Neural crest cell (in vitro differentiated cells): ENCODE results near the gene COL5A1. TPM values are rescaled to one million over a fixed set of nuclear protein-coding genes. Genes with fewer than 3 reads are reported as not detected.
A peak's percentile ranks its signal among the peaks of the same experiment; 100 is the strongest.

Experiments
- DNase-seq: peaks from one replicate; pipeline ENCODE4 v3.0.0; 2021; ENCODE audit warnings: low read depth, mixed read lengths, low spot score
- H3K27ac Mint-ChIP-seq: one replicate; pipeline ENCODE4 v1.8.0; 2021; ENCODE audit warnings: mild to moderate bottlenecking, mixed read lengths; ENCODE audit not compliant: unreplicated experiment
- H3K27me3 Mint-ChIP-seq: 2 replicates; pipeline ENCODE4 v1.8.0; 2021; ENCODE audit warnings: low read depth, mild to moderate bottlenecking, mixed read lengths
- H3K36me3 Mint-ChIP-seq: 2 replicates; pipeline ENCODE4 v1.8.0; 2021; ENCODE audit warnings: low read depth, mild to moderate bottlenecking, mixed read lengths
- H3K4me1 Mint-ChIP-seq: 2 replicates; pipeline ENCODE4 v1.8.0; 2021; ENCODE audit warnings: mixed read lengths
- H3K4me3 Mint-ChIP-seq: one replicate; pipeline ENCODE4 v1.8.0; 2021; ENCODE audit warnings: mild to moderate bottlenecking, mixed read lengths
- H3K9me3 Mint-ChIP-seq: 2 replicates; pipeline ENCODE4 v1.8.0; 2021; ENCODE audit warnings: mixed read lengths
- total RNA-seq: library from RNA; stranded (reverse); gene quantifications from 2 replicates; pipeline ENCODE4 v1.2.1, GENCODE V29; 2021
- TF ChIP-seq, protein P1 (sequence below): fragments of 200-600 bp; sonication (generic); conservative IDR thresholded peaks from 2 replicates; pipeline ENCODE4 v1.5.0; 2021; ENCODE audit warnings: antibody characterized with exemption, mild to moderate bottlenecking

The COL5A1 gene
- total RNA-seq, 1 donor from 2014 or later: 19.4 TPM

DNA sequence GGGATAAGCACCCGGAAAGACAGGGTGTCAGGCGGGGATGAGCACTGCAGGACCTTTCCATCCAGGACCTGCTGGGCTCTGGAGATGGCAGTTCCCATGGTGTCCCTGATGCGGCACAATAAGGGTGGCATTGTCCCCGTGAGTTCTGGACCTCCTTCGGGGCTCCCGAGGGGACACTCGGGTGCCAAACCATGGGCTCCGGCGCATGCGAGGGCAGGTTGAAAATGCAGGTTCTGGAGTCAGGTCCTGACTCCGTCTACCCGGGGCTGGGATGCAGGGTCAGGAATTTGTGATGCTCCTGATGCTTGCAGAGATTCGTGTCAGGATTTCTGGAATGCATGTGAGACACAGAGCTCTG lies 239.7 kb downstream of the COL5A1 start:
- Mint-ChIP-seq H3K4me3 (no peak overlapping the region), H3K9me3 (no peaks in the 10 kb centered on the region), H3K36me3 (no peaks in the 10 kb centered on the region), H3K4me1 (no peaks in the 10 kb centered on the region), H3K27ac (peak overlapping the region; percentile 19), H3K27me3 (peaks cover 2% of the 10 kb centered on the region)
- TF ChIP-seq, protein P1, sequence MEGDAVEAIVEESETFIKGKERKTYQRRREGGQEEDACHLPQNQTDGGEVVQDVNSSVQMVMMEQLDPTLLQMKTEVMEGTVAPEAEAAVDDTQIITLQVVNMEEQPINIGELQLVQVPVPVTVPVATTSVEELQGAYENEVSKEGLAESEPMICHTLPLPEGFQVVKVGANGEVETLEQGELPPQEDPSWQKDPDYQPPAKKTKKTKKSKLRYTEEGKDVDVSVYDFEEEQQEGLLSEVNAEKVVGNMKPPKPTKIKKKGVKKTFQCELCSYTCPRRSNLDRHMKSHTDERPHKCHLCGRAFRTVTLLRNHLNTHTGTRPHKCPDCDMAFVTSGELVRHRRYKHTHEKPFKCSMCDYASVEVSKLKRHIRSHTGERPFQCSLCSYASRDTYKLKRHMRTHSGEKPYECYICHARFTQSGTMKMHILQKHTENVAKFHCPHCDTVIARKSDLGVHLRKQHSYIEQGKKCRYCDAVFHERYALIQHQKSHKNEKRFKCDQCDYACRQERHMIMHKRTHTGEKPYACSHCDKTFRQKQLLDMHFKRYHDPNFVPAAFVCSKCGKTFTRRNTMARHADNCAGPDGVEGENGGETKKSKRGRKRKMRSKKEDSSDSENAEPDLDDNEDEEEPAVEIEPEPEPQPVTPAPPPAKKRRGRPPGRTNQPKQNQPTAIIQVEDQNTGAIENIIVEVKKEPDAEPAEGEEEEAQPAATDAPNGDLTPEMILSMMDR: no peak
- DNase-seq: no peak

DNA sequence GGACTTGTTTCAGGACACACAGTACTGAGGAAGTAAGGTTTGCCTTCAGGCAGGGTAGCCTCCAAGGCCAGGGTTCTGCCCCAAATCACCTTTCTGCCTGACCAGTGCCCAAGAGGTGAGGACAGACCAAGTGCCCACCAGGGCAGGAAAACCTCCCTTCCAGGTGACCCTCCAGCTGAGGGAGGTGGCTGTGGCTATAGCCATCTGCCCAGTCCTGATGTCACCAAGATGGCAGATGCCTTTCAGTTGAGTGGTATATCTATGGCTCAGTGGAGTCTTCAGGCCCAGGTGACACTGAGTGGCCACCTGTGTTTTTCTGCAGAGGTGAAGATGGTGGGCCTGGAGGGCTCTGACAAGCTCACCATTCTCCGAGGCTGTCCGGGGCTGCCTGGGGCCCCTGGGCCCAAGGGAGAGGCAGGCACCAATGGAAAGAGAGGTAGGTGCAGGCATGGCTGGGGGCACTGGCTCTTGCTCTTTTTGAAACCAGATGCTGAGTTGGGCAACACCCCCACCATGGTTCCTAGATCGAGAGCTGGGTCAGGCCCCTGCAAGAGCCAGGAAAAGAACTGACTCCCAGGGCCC lies 240.7 kb downstream of the COL5A1 start:
- no peaks in the 10 kb centered on the region for H3K9me3 Mint-ChIP-seq

DNA sequence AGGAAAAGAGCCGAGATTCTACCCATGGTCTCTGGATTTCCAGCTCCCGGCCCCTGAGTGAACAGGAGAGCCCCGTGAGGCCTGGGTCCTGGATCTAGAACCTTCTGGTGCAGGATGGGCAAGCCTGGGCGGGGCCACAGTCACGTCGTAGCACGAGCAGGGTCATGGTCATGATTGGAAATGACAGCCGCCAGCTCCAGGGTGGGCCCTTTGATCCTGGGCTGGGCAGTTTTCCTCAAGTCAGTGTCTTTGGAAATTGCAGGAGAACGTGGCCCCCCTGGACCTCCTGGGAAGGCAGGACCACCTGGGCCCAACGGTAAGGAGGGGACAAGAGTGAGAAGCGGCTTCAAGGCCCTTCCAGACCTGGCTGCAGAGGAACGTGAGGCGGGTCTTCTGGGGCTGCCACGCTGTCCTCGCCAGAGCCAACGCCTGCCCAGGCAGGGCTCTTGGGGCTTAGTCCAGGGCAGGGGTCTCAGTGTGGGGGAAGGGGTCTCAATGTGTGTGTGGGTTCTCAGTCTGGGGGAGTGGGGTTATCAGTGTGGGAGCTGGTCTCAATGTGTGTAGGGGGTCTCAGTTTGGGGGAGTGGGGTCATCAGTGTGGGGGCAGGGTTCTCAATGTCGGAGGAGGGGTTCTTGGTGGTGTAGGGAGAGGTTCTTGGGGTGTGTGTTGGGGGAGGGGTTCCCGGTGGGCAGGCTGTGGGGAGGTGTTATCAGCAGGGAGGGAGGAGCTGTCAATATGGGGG lies 241.6 kb downstream of the COL5A1 start:
- H3K4me3 Mint-ChIP-seq: no peak overlapping the region
- H3K9me3 Mint-ChIP-seq: no peaks in the 10 kb centered on the region
- no peak for DNase-seq
- H3K36me3 Mint-ChIP-seq: no peaks in the 10 kb centered on the region
- no peaks in the 10 kb centered on the region for H3K4me1 Mint-ChIP-seq
- peak overlapping the region; percentile 62 for H3K27ac Mint-ChIP-seq
- H3K27me3 Mint-ChIP-seq: no peaks in the 10 kb centered on the region
- TF ChIP-seq, protein P1: no peak

More for the DNA sequence above, 240.7 kb downstream of the COL5A1 start:
- Mint-ChIP-seq H3K27me3 (no peaks in the 10 kb centered on the region), H3K27ac (no peak overlapping the region), H3K36me3 (no peaks in the 10 kb centered on the region), H3K4me3 (no peak overlapping the region), H3K4me1 (no peaks in the 10 kb centered on the region)
- TF ChIP-seq, protein P1: no peak
- no peak for DNase-seq

DNA sequence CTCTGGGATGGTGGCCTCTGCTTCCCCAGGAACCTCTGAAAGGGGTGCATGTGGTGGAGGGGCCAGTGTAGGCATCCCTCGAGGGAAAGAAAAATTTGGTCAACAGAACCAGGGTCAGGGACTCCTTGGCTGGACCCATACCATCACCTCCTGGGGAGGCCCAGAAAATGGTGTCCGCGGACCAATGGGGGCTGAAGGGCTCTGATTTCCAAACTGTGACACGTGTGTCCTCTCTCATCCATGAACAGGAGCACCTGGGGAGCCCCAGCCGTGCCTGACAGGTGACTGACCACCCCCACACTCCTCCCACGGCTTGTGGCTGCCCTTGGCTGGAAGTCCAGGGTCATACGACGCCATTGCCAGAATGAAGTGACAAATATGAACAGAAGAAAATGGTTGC lies 242.9 kb downstream of the COL5A1 start:
- Mint-ChIP-seq H3K4me3 (no peak overlapping the region), H3K27ac (no peak overlapping the region), H3K4me1 (no peaks in the 10 kb centered on the region), H3K9me3 (no peaks in the 10 kb centered on the region), H3K27me3 (no peaks in the 10 kb centered on the region), H3K36me3 (no peaks in the 10 kb centered on the region)
- TF ChIP-seq, protein P1: no peak
- DNase-seq: no peak

DNA sequence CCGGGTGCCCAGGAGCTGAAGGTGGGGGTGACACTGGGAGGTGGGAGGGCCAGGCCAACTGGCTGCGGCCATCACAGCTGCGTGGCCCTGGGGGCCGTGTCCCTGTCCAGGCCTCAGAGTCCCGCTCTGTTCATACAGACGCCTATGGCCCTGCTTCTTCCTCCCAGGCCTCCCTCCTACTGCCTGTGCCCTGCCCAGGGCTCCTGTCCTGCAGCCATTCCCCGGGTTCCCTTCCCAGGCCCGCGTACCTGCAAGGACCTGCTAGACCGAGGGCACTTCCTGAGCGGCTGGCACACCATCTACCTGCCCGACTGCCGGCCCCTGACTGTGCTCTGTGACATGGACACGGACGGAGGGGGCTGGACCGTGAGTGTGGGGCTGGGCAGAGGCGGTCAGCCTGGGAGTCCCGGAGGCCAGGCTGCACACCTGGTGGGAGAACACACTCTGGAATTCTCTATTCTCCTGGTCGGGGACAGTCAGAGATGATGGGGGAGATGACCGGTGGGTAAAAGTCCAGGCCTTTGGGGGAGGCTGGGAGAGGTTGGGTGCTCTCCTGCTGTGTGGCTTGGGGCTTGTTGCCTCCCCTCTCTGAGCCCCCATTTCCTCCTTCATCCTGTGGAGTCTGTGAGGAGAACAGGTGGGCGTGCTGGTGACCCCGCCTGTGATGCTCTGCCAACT lies 243.5 kb downstream of the COL5A1 start:
- no peaks in the 10 kb centered on the region for H3K27me3 Mint-ChIP-seq
- H3K4me1 Mint-ChIP-seq: no peaks in the 10 kb centered on the region
- no peak overlapping the region for H3K27ac Mint-ChIP-seq
- no peaks in the 10 kb centered on the region for H3K36me3 Mint-ChIP-seq
- TF ChIP-seq, protein P1: no peak
- H3K4me3 Mint-ChIP-seq: no peak overlapping the region
- no peaks in the 10 kb centered on the region for H3K9me3 Mint-ChIP-seq
- no peak for DNase-seq
